ENCODE measurements around the gene ADAP1.

GRCh38 chr7:931871-932650, 22.4 kb downstream of the ADAP1 start:
- TF ChIP-seq CTCF (IDR thresholded peaks at IDR 0.05) (no peak), EP300 (IDR thresholded peaks at IDR 0.05) (no peak), POLR2AphosphoS5 (IDR thresholded peaks at IDR 0.05) (no peak)

Data from sigmoid colon (tissue), 4 donors.